ENCODE results near the gene TMC5. TPM values are rescaled to one million over a fixed set of nuclear protein-coding genes. Genes with fewer than 3 reads are reported as not detected.
A peak's percentile ranks its signal among the peaks of the same experiment; 100 is the strongest.

Gene TMC5
- total RNA-seq, 2 experiments from 2014 or later = not detected

GRCh38 chr16:19524616-19525384 lies 107.1 kb downstream of the TMC5 start:
- Histone ChIP-seq H3K4me3 (ENCODE audit: low read length) (peak overlapping the region; percentile 89), H3K36me3 (ENCODE audit: insufficient read depth, low read length) (peaks cover 13% of the 10 kb centered on the region), H3K4me1 (ENCODE audit: insufficient read depth, low read length) (peaks cover 41% of the 10 kb centered on the region), H3K9me3 (ENCODE audit: control insufficient read depth in 1 of 2, insufficient read depth in 1 of 2, low read length in 2 of 2) (no peaks in the 10 kb centered on the region), H3K27ac (ENCODE audit: low read depth in 1 of 2, low read length in 2 of 2) (no peak overlapping the region), H3K27me3 (ENCODE audit: control insufficient read depth in 1 of 2, insufficient read depth in 2 of 2, low read length in 2 of 2) (no peaks in the 10 kb centered on the region)
- Mint-ChIP-seq H3K4me3 (peak overlapping the region; percentile 99), H3K9me3 (no peaks in the 10 kb centered on the region), H3K36me3 (ENCODE audit: low read depth) (peaks cover 36% of the 10 kb centered on the region), H3K27ac (peak overlapping the region; percentile 85), H3K27me3 (no peaks in the 10 kb centered on the region), H3K4me1 (ENCODE audit: low read depth) (peaks cover 44% of the 10 kb centered on the region)
- ATAC-seq (ENCODE audit: poor library complexity) (no peak), DNase-seq (peak in 3 of 14 experiments; percentile 8 to 38 (median 27))
- intact Hi-C loops (cut with DNase I, micrococcal nuclease) = loop anchor here (1.0 to 10.0 kb wide), 7 partner anchors 30 to 1380 kb away; partner anchors contain the start of genes ARL6IP1 (in 1 of the 2), COQ7 (in 1 of the 2), DCUN1D3 (in 1 of the 2) and GPRC5B (in 1 of the 2)
- CTCF ChIA-PET = interaction anchor here (0.9 to 4.1 kb wide), 6 partner anchors 11 to 735 kb away, joined by 3 to 40 read pairs (median 4); partner anchors contain the start of genes RPS15A and VPS35L
- POLR2A ChIA-PET = interaction anchor here (1.0 to 2.4 kb wide), 4 partner anchors 21 to 457 kb away, joined by 3 to 65 read pairs (median 8); partner anchors contain the start of genes COQ7 and VPS35L
- no peak for TF ChIP-seq CTCF (IDR thresholded peaks at IDR 0.05)

DNA sequence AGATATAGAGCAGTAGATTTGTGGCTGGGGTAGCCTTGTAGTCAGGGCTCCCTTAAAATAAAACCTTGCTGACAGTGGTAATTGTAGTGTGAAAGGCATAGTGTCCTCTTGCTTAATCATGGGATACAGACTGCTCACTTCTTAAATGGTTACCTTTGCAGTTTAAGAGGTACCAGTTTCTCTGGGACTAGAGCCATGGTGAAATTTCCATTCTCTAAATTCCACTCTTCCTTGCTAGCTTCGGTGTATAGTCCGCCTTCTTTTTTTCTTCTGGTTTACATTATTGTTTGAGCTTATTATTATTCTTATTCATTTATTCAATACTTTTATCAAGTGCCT lies 107.7 kb downstream of the TMC5 start:
- no peak for TF ChIP-seq CTCF (IDR thresholded peaks at IDR 0.05)
- intact Hi-C loops (cut with DNase I, micrococcal nuclease) = loop anchor here in 1 of 2 experiments (2.0 to 10.0 kb wide), 2 partner anchors 359 to 1379 kb away; partner anchors contain the start of genes DCUN1D3, GPRC5B and LYRM1
- Histone ChIP-seq H3K9me3 (ENCODE audit: control insufficient read depth in 1 of 2, insufficient read depth in 1 of 2, low read length in 2 of 2) (no peaks in the 10 kb centered on the region), H3K36me3 (ENCODE audit: insufficient read depth, low read length) (peaks cover 13% of the 10 kb centered on the region), H3K27ac (ENCODE audit: low read depth in 1 of 2, low read length in 2 of 2) (no peak overlapping the region), H3K4me1 (ENCODE audit: insufficient read depth, low read length) (peaks cover 36% of the 10 kb centered on the region), H3K4me3 (ENCODE audit: low read length) (no peak overlapping the region), H3K27me3 (ENCODE audit: control insufficient read depth in 1 of 2, insufficient read depth in 2 of 2, low read length in 2 of 2) (no peaks in the 10 kb centered on the region)
- ChIA-PET POLR2A (interaction anchor here (2.4 kb wide), 1 partner anchor 30 kb away, joined by 65 read pairs; the partner anchor contains the start of gene VPS35L), CTCF (interaction anchor here (1.4 to 4.1 kb wide), 2 partner anchors 11 to 30 kb away, joined by 4 to 40 read pairs; partner anchors contain the start of gene VPS35L)
- H3K9me3 Mint-ChIP-seq = no peaks in the 10 kb centered on the region
- H3K27ac Mint-ChIP-seq = no peak overlapping the region
- DNase-seq = no peak
- peaks cover 44% of the 10 kb centered on the region for H3K4me1 Mint-ChIP-seq (ENCODE audit: low read depth)
- peaks cover 42% of the 10 kb centered on the region for H3K36me3 Mint-ChIP-seq (ENCODE audit: low read depth)
- no peaks in the 10 kb centered on the region for H3K27me3 Mint-ChIP-seq
- ATAC-seq (ENCODE audit: poor library complexity) = no peak
- H3K4me3 Mint-ChIP-seq = peak overlapping the region; percentile 99

DNA sequence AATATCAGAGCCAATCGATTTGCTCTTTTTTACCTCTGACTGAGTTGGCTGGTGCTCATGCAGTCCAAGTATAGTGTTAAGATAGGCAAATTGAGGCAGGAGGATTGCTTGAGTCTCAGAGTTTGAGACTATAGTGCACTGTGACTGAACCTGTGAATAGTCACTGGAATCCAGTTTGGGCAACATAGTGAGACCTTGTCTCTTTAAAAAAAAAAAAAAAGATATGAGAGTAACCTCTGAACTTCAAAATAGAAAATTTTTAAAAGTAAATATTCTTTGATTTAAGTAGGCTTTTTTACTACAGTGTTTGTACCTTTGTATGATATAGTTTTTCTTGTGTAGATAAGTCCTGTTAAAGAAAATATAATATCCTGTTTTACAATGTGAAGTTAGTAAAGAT lies 109.5 kb downstream of the TMC5 start:
- CTCF ChIA-PET = interaction anchor here (4.1 kb wide), 1 partner anchor 28 kb away, joined by 40 read pairs; the partner anchor contains the start of gene VPS35L
- TF ChIP-seq CTCF (IDR thresholded peaks at IDR 0.05) = no peak
- POLR2A ChIA-PET = interaction anchor here (0.6 kb wide), 1 partner anchor 28 kb away, joined by 3 read pairs; no protein-coding TSS in a partner anchor
- intact Hi-C loops (cut with DNase I, micrococcal nuclease) = loop anchor here in 1 of 2 experiments (10.0 kb wide), 1 partner anchor 1378 kb away; the partner anchor contains the start of genes DCUN1D3 and LYRM1
- DNase-seq (no peak), ATAC-seq (ENCODE audit: poor library complexity) (no peak)
- Mint-ChIP-seq H3K4me1 (ENCODE audit: low read depth) (peaks cover 28% of the 10 kb centered on the region), H3K36me3 (ENCODE audit: low read depth) (peaks cover 45% of the 10 kb centered on the region), H3K27ac (no peak overlapping the region), H3K4me3 (no peak overlapping the region), H3K9me3 (no peaks in the 10 kb centered on the region), H3K27me3 (no peaks in the 10 kb centered on the region)
- Histone ChIP-seq H3K27ac (ENCODE audit: low read depth in 1 of 2, low read length in 2 of 2) (no peak overlapping the region), H3K9me3 (ENCODE audit: control insufficient read depth in 1 of 2, insufficient read depth in 1 of 2, low read length in 2 of 2) (no peaks in the 10 kb centered on the region), H3K4me3 (ENCODE audit: low read length) (no peak overlapping the region), H3K4me1 (ENCODE audit: insufficient read depth, low read length) (peaks cover 21% of the 10 kb centered on the region), H3K27me3 (ENCODE audit: control insufficient read depth in 1 of 2, insufficient read depth in 2 of 2, low read length in 2 of 2) (no peaks in the 10 kb centered on the region), H3K36me3 (ENCODE audit: insufficient read depth, low read length) (peaks cover 15% of the 10 kb centered on the region)
